B cell (primary cell): ENCODE data around the gene MECR. TPM values are rescaled to one million over a fixed set of nuclear protein-coding genes. Genes with fewer than 3 reads are reported as not detected.

ENCODE experiments used
- ATAC-seq: fragments of 200-7000 bp; cut with Tn5 transposase; one replicate; pipeline ENCODE4 v1.10.0; 2021; ENCODE audit warnings: low read depth, mild to moderate bottlenecking, moderate number of reproducible peaks, moderate library complexity
- CTCF ChIA-PET: fragments of 350-600 bp; sonication (Branson Sonifier 250); formaldehyde crosslinking; loops from one replicate; lab custom pipeline; 2021; ENCODE audit warnings: antibody characterized with exemption, inconsistent platforms; lab: Charles Lee
- POLR2A ChIA-PET: fragments of 350-600 bp; sonication (Branson Sonifier 250); formaldehyde crosslinking; loops from one replicate; lab custom pipeline; 2021; ENCODE audit warnings: antibody characterized with exemption; lab: Charles Lee
- DNase-seq: peaks from one replicate; pipeline ENCODE4 v3.0.0; 2013
- H2AFZ ChIP-seq: 2 replicates; pipeline ENCODE4 v1.6.1; 2012; ENCODE audit warnings: mild to moderate bottlenecking, low read depth, low read length; ENCODE audit not compliant: insufficient read depth, poor library complexity, severe bottlenecking
- H3K27ac ChIP-seq, 2 donors: 1 replicate in 1 of 2; 2 replicates in 1 of 2; pipeline ENCODE4 v1.5.1; 2012 to 2013; ENCODE audit warnings: low read length in 2 of 2, mild to moderate bottlenecking in 2 of 2, moderate library complexity in 1 of 2
- H3K27me3 ChIP-seq, 4 experiments: fragments of 200-600 bp in 1 of 4; sonication (generic) in 1 of 4; replicated peaks in 1 of 4; 1 replicate in 2 of 4; 2 replicates in 2 of 4; pipeline versions ENCODE4 v1.6.1 to v1.7.0; 2013 to 2016; ENCODE audit warnings: low read length in 3 of 4, mild to moderate bottlenecking in 2 of 4, mixed read lengths in 1 of 4, moderate library complexity in 1 of 4; ENCODE audit not compliant: insufficient read depth in 4 of 4, control insufficient read depth in 3 of 4; ENCODE audit errors: control extremely low read depth in 1 of 4
- H3K36me3 ChIP-seq, 2 experiments: replicated peaks in 1 of 2; 1 replicate in 1 of 2; 2 replicates in 1 of 2; pipeline versions ENCODE4 v1.6.1 to v1.7.1; 2013; ENCODE audit warnings: low read length in 1 of 2; ENCODE audit not compliant: insufficient read depth in 2 of 2, control insufficient read depth in 1 of 2; ENCODE audit errors: control extremely low read depth in 1 of 2, extremely low read depth in 1 of 2
- H3K4me1 ChIP-seq, 2 donors: fragments of 200-600 bp in 1 of 2; sonication (generic) in 1 of 2; 1 replicate in 1 of 2; 2 replicates in 1 of 2; pipeline versions ENCODE4 v1.5.1 to v1.6.1; 2013 to 2017; ENCODE audit warnings: low read length in 2 of 2; ENCODE audit not compliant: control insufficient read depth in 2 of 2, insufficient read depth in 2 of 2
- H3K4me2 ChIP-seq: replicated peaks from 2 replicates; pipeline ENCODE3; 2012; ENCODE audit warnings: mild to moderate bottlenecking, low read depth, low read length; ENCODE audit not compliant: poor library complexity, severe bottlenecking
- H3K4me3 ChIP-seq, 5 experiments: fragments of 200-600 bp in 1 of 5; sonication (generic) in 1 of 5; 1 replicate in 3 of 5; 2 replicates in 2 of 5; pipeline versions ENCODE4 v1.5.1 to v1.7.0; 2011 to 2016; ENCODE audit warnings: low read length in 4 of 5, mild to moderate bottlenecking in 4 of 5, low read depth in 2 of 5, control low read depth in 1 of 5, moderate library complexity in 1 of 5; ENCODE audit not compliant: insufficient read depth in 1 of 5; ENCODE audit errors: control extremely low read depth in 1 of 5, extremely low read depth in 1 of 5
- H3K79me2 ChIP-seq: fragments of 200-600 bp; sonication (generic); one replicate; pipeline ENCODE4 v1.6.0; 2016; ENCODE audit warnings: low read length; ENCODE audit not compliant: control insufficient read depth, insufficient read depth
- H3K9ac ChIP-seq: fragments of 200-600 bp; sonication (generic); 2 replicates; pipeline ENCODE4 v1.6.1; 2017; ENCODE audit warnings: mild to moderate bottlenecking, low read length, moderate library complexity
- H3K9me3 ChIP-seq, 3 donors: one replicate each; pipeline versions ENCODE4 v1.6.1 to v1.7.1; 2013; ENCODE audit warnings: low read length in 2 of 3; ENCODE audit not compliant: control insufficient read depth in 2 of 3, insufficient read depth in 1 of 3; ENCODE audit errors: control extremely low read depth in 1 of 3
- H4K20me1 ChIP-seq: 2 replicates; pipeline ENCODE4 v1.6.0; 2012; ENCODE audit warnings: mild to moderate bottlenecking, low read length; ENCODE audit not compliant: insufficient read depth, control insufficient read depth, poor library complexity, severe bottlenecking
- H3K27ac Mint-ChIP-seq: one replicate; pipeline ENCODE4 v1.8.0; 2021; ENCODE audit warnings: mixed read lengths
- H3K27me3 Mint-ChIP-seq: one replicate; pipeline ENCODE4 v1.8.0; 2021; ENCODE audit warnings: mixed read lengths
- H3K4me1 Mint-ChIP-seq: one replicate; pipeline ENCODE4 v1.8.0; 2021; ENCODE audit warnings: mixed read lengths
- H3K4me3 Mint-ChIP-seq: one replicate; pipeline ENCODE4 v1.8.0; 2021; ENCODE audit warnings: mixed read lengths
- H3K9me3 Mint-ChIP-seq: one replicate; pipeline ENCODE4 v1.8.0; 2022; ENCODE audit warnings: mixed read lengths; ENCODE audit not compliant: insufficient read depth
- CTCF ChIP-seq: fragments of 200-600 bp; IDR thresholded peaks from one replicate; pipeline ENCODE4 v1.8.0; 2022; ENCODE audit warnings: antibody characterized with exemption, mild to moderate bottlenecking
- EZH2 ChIP-seq: IDR thresholded peaks from 2 replicates; pipeline ENCODE4 v1.6.1; 2012; ENCODE audit warnings: borderline replicate concordance, low read depth, mild to moderate bottlenecking, moderate library complexity, low read length; ENCODE audit not compliant: insufficient read depth, poor library complexity, severe bottlenecking
- WGBS: methylation state at CpG from one replicate; pipeline ENCODE4 v1.1.5; 2013; ENCODE audit warnings: missing lambda C conversion rate; ENCODE audit not compliant: insufficient coverage; 5-methylcytosine and 5-hydroxymethylcytosine counted together
- intact Hi-C: fragments of 100-400 bp; cut with micrococcal nuclease; formaldehyde crosslinking; loops from one replicate; pipeline ENCODE4 v1.10.0; 2022
- polyA plus RNA-seq: library from polyadenylated mRNA; depleted of rRNA; stranded (reverse); fragments of >200 nt; gene quantifications from 2 replicates; pipeline ENCODE4 v1.2.3, GENCODE V29; 2012
- total RNA-seq, 2 donors: library from RNA; stranded (reverse); fragments of 120-200 nt in 1 of 2; gene quantifications; 1 replicate in 1 of 2; 2 replicates in 1 of 2; pipeline versions ENCODE4 v1.2.3 to v1.2.4, GENCODE V29; 2013 to 2022

The MECR gene
- total and polyA plus RNA-seq, 2 donors (not counting 1 experiment from before 2014, with no cell fraction given): 15.9 to 16.2 TPM

GRCh38 chr1:29259802-29260441 lies 29.2 kb upstream of the MECR start:
- H3K9me3 ChIP-seq: peaks cover 0 to 10% (median 0%) of the 10 kb centered on the region in 3 donors
- no peak overlapping the region for H3K27ac ChIP-seq
- H3K36me3 ChIP-seq: no peaks in the 10 kb centered on the region
- no peaks in the 10 kb centered on the region for H3K79me2 ChIP-seq
- H3K4me3 ChIP-seq: peak overlapping the region in 4 of 5 experiments; percentile 26 to 54 (median 50)
- ChIA-PET POLR2A (no interaction called here), CTCF (no interaction called here)
- no peaks in the 10 kb centered on the region for H4K20me1 ChIP-seq
- DNase-seq (peak; percentile 48), ATAC-seq (peak; percentile 73)
- peaks cover 9% of the 10 kb centered on the region for H3K4me1 Mint-ChIP-seq
- H2AFZ ChIP-seq: peak overlapping the region; percentile 65
- H3K27me3 Mint-ChIP-seq: peaks cover 54% of the 10 kb centered on the region
- intact Hi-C loops: no loop called here
- H3K4me2 ChIP-seq: peak overlapping the region; percentile 84
- peaks cover 0 to 39% (median 15%) of the 10 kb centered on the region in 4 experiments for H3K27me3 ChIP-seq
- no peak for TF ChIP-seq CTCF
- no peak for TF ChIP-seq EZH2
- 3% methylated on average over 56 of the region's 56 CpGs for WGBS
- H3K4me1 ChIP-seq: peaks cover 14% of the 10 kb centered on the region in 2 donors
- peak overlapping the region; percentile 54 for H3K9ac ChIP-seq
- no peaks in the 10 kb centered on the region for H3K9me3 Mint-ChIP-seq
- H3K27ac Mint-ChIP-seq: no peak overlapping the region
- peak overlapping the region; percentile 90 for H3K4me3 Mint-ChIP-seq
